DOHH2 (cell line): ENCODE measurements around the gene ANK2.

Experiments used
- CTCF ChIP-seq: fragments of 200-600 bp; sonication (generic); IDR thresholded peaks from one replicate; pipeline ENCODE4 v1.5.1; 2014; ENCODE audit warnings: antibody characterized with exemption, mild to moderate bottlenecking, low read depth, low read length; ENCODE audit not compliant: poor library complexity, severe bottlenecking
- EZH2phosphoT487 ChIP-seq: fragments of 200-600 bp; sonication (generic); IDR thresholded peaks from 2 replicates; pipeline ENCODE4 v1.6.1; 2017; ENCODE audit warnings: borderline replicate concordance, mild to moderate bottlenecking, antibody characterized with exemption, low read length, moderate library complexity, mixed read lengths

GRCh38 chr4:113117358-113117702 lies 67.9 kb downstream of the ANK2 start:
- TF ChIP-seq CTCF: no peak
- no peak for TF ChIP-seq EZH2phosphoT487
